Natural killer cell treated with Interleukin-12 subunit alpha and Interleukin-12 subunit beta and Interleukin-15 and Interleukin-18, amount 100 ng/mL, for 72 hours (primary cell): ENCODE results near the gene SIRPB2. TPM values are rescaled to one million over a fixed set of nuclear protein-coding genes. Genes with fewer than 3 reads are reported as not detected.

ENCODE experiments used
- ATAC-seq, 2 donors: fragments of 150-1000 bp; cut with Tn5 transposase in 1 of 2; sonication (Bioruptor Pico), chemical (Tn5 transposase) in 1 of 2; 2 replicates each; pipeline ENCODE4 v1.10.0; 2021
- DNase-seq: peaks from one replicate; pipeline ENCODE4 v3.0.0; 2022; ENCODE audit warnings: low spot score
- H3K27ac Mint-ChIP-seq, 2 donors: 1 replicate in 1 of 2; 2 replicates in 1 of 2; pipeline ENCODE4 v1.8.0; 2022; ENCODE audit warnings: mixed read lengths in 2 of 2, mild to moderate bottlenecking in 1 of 2, moderate library complexity in 1 of 2
- H3K27me3 Mint-ChIP-seq, 2 donors: 1 replicate in 1 of 2; 2 replicates in 1 of 2; pipeline ENCODE4 v1.8.0; 2022; ENCODE audit warnings: mixed read lengths in 2 of 2
- H3K36me3 Mint-ChIP-seq: one replicate; pipeline ENCODE4 v1.8.0; 2022; ENCODE audit warnings: mixed read lengths
- H3K4me1 Mint-ChIP-seq, 2 donors: 1 replicate in 1 of 2; 2 replicates in 1 of 2; pipeline ENCODE4 v1.8.0; 2022; ENCODE audit warnings: low read depth in 2 of 2, mixed read lengths in 2 of 2, mild to moderate bottlenecking in 1 of 2
- H3K4me3 Mint-ChIP-seq: one replicate; pipeline ENCODE4 v1.8.0; 2022; ENCODE audit warnings: mixed read lengths
- H3K9me3 Mint-ChIP-seq: 2 replicates; pipeline ENCODE4 v1.8.0; 2022; ENCODE audit warnings: mixed read lengths
- total RNA-seq, 2 donors: library from RNA; stranded (reverse); gene quantifications; one replicate each; pipeline ENCODE4 v1.2.3, GENCODE V29; 2022

Gene SIRPB2
- total RNA-seq, 2 donors from 2014 or later, result not detected

DNA sequence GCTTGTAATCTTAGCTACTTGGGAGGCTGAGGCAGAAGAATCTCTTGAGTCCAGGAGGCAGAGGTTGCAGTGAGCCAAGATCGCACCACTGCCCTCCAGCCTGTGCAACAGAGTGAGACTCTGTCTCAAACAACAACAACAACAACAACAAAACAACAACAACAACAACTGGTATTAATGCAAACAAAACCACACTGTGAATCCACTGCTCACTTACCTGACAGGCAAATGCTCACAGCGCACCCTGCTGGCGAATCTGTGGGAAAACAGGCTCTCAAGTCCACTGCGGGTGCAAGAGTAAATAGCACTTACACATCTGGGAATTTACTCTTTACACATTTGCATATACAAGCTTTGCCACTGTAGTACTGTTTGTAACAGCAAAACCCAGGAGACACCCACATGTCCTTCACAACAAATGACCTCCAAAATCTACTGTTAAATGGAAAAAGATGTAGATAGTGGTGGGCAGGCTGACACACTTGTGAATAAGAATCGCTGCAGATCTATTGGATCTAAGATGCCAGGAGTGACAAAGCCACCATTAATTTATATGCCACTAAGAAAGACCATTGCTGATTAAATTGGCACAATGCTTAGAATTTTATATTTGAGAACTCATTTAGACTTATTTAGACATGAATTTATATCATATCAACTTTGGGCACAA, 53.9 kb downstream of the SIRPB2 start:
- H3K4me3 Mint-ChIP-seq, result no peak overlapping the region

DNA sequence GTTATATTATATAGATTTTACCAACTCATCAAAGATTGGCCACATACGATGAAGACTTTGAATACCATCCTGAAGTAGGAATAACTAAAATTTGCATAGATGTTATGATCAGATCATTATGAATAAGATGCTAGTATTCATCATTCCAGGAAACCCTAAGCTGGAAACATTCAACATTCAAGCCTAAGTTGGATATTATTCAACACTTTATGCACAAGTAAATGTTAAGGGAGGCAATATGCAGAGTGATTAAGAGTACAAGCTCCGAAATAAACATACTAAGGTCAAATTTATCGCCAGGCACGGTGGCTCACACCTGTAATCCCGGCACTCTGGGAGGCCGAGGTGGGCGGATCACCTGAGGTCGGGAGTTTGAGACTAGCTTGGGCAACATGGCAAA, 55.0 kb downstream of the SIRPB2 start:
- H3K36me3 Mint-ChIP-seq, result peaks cover 6% of the 10 kb centered on the region
- peaks cover 24 to 29% of the 10 kb centered on the region in 2 donors for H3K27me3 Mint-ChIP-seq
- no peaks in the 10 kb centered on the region for H3K9me3 Mint-ChIP-seq
- no peak overlapping the region for H3K4me3 Mint-ChIP-seq
- H3K4me1 Mint-ChIP-seq, result peaks cover 23 to 25% of the 10 kb centered on the region in 2 donors
- no peak for ATAC-seq
- no peak overlapping the region for H3K27ac Mint-ChIP-seq
- DNase-seq, result no peak

More for the DNA sequence above, 53.9 kb downstream of the SIRPB2 start:
- H3K4me1 Mint-ChIP-seq, result peaks cover 23 to 25% of the 10 kb centered on the region in 2 donors
- H3K27ac Mint-ChIP-seq, result no peak overlapping the region
- H3K27me3 Mint-ChIP-seq, result peaks cover 13 to 20% of the 10 kb centered on the region in 2 donors
- ATAC-seq (peak; percentile 65 to 74), DNase-seq (peak; percentile 85)
- H3K36me3 Mint-ChIP-seq, result peaks cover 11% of the 10 kb centered on the region
- no peaks in the 10 kb centered on the region for H3K9me3 Mint-ChIP-seq

DNA sequence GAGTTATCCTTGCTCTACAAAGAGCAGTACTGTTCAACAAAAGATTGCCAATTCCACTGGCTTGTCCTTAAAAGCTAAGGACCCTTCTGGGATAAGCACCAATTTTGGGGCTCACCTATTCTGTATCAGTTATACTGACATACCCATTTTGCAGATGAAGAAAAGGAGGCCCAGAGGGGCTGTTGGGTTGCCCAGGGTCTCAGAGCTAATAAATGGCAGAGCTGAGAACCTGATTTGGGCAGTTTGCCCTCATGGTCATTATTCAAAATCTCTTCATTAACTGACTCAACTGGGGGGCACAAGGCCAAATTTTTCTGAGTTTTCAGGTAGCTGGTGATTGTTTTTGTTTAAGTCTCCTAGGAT, 55.9 kb downstream of the SIRPB2 start:
- DNase-seq (no peak), ATAC-seq (no peak)
- H3K4me3 Mint-ChIP-seq, result peak overlapping the region; percentile 30
- no peaks in the 10 kb centered on the region for H3K9me3 Mint-ChIP-seq
- H3K4me1 Mint-ChIP-seq, result peaks cover 23% of the 10 kb centered on the region in 2 donors
- H3K27me3 Mint-ChIP-seq, result peaks cover 31 to 32% of the 10 kb centered on the region in 2 donors
- H3K27ac Mint-ChIP-seq, result peak overlapping the region; percentile 39 to 57
- H3K36me3 Mint-ChIP-seq, result peaks cover 6% of the 10 kb centered on the region

DNA sequence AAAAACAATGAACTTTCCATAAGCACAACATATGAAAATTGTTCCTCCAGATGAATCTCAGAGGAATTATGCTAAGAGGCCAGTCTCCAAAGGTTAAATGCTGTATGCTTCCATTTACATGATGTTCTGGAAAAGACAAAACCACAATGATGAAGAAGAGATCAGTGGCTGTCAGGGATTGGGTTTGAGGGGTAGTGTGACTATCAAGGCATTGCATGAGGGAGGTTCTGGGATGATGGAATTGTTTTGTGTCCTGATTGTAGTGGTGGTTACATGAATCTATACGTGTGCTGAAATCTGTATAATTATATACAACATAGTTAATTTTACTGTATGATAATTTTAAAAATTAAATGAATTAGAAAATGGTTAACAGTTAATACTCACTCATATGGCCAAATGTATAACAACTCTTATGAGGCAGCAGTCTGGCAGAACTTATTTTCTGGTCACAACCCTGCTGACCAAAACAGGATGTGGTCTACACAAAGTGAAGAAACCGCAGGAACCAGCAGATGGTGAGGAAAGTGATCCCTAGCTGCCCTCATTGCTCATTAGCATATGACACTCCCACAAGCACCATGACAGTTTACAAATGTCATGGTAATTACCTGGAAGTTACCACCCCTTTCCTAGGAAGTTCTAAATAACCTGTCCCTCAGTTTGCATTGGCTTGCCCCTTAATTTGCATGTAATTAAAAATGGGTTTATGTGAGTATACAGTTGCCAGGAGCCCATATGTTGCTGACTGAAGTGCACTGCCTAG, 56.5 kb downstream of the SIRPB2 start:
- Mint-ChIP-seq H3K27ac (peak overlapping the region; percentile 39 to 57), H3K36me3 (peaks cover 6% of the 10 kb centered on the region), H3K9me3 (no peaks in the 10 kb centered on the region), H3K4me3 (peak overlapping the region; percentile 30), H3K27me3 (peaks cover 37% of the 10 kb centered on the region in 2 donors), H3K4me1 (peaks cover 19 to 23% of the 10 kb centered on the region in 2 donors)
- DNase-seq (peak; percentile 84), ATAC-seq (peak; percentile 92 to 94)

DNA sequence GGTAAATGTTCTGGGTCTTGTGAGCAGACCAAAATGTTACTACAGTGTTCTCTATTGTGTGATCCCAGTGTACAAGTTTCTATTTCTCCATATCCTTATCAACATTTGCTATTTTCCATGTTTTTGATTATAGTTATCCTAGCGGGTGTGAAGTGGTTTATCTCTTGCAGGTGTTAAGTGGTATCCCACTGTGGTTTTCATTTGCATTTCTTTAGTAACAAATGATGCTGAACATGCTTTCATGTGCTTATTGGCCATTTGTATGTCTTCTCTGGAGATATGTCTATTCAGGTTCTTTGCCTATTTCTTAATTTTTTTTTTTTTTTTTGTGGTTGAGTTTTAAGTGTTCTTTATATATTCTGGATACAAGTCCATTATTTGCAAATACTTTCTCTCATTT, 60.1 kb downstream of the SIRPB2 start:
- DNase-seq (no peak), ATAC-seq (no peak)
- peaks cover 52 to 61% of the 10 kb centered on the region in 2 donors for H3K27me3 Mint-ChIP-seq
- no peak overlapping the region for H3K27ac Mint-ChIP-seq
- peaks cover 6% of the 10 kb centered on the region for H3K36me3 Mint-ChIP-seq
- H3K9me3 Mint-ChIP-seq, result no peaks in the 10 kb centered on the region
- H3K4me3 Mint-ChIP-seq, result no peak overlapping the region
- peaks cover 12 to 14% of the 10 kb centered on the region in 2 donors for H3K4me1 Mint-ChIP-seq

DNA sequence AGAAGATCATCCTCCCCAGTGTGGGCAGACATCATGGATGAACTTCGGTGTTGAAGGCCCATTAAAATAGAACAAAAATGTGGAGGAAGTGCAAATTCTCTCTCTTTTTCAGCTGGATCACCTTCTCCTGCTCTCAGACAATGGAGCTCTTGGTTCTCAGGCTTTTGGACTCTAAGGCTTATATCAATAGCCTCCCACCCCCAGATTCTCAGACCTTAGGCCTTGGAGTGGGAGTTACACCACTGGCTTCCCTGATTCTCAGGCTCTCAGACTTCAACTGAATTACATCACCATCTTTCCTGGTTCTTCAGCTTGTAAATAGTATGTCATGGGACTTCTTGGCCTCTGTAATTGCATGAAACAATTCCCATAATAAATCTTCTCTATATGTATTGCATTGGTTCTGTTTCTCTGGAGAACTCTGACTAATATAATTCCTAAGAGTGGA, 61.2 kb downstream of the SIRPB2 start:
- DNase-seq (no peak), ATAC-seq (no peak)
- H3K9me3 Mint-ChIP-seq, result no peaks in the 10 kb centered on the region
- H3K4me3 Mint-ChIP-seq, result no peak overlapping the region
- H3K27me3 Mint-ChIP-seq, result peaks cover 57 to 72% of the 10 kb centered on the region in 2 donors
- peaks cover 6% of the 10 kb centered on the region for H3K36me3 Mint-ChIP-seq
- H3K27ac Mint-ChIP-seq, result no peak overlapping the region
- H3K4me1 Mint-ChIP-seq, result peaks cover 9 to 11% of the 10 kb centered on the region in 2 donors

DNA sequence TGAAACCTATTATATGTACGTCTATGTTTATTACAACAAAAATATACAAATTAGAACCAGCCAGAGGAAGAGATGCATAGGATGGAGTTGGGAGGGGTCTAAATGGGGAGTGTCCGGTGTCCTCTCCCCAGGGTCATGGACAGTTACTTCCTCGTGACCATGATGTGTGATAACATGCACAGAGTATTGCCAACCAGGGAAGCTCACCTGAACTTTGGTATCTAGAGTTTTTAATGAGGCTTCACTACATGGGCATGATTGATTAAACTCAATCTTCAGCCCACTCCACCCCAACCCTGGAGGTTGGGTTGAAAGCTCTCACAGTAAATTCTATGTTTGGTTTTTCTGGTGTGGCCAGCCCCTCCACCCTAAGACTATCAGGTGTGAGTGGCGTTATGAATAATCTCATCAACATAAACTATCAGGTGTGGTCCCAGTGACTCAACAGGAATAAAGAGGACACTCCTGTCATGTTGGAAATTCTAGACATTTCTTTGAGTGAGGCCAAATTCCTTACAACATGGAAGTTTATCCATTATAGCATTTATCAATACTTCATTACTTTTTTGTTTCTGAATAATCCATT, 62.0 kb downstream of the SIRPB2 start:
- Mint-ChIP-seq H3K9me3 (no peaks in the 10 kb centered on the region), H3K27ac (no peak overlapping the region), H3K4me3 (no peak overlapping the region), H3K4me1 (peaks cover under 1 to 3% of the 10 kb centered on the region in 2 donors), H3K27me3 (peaks cover 59 to 80% of the 10 kb centered on the region in 2 donors), H3K36me3 (peaks cover 6% of the 10 kb centered on the region)
- ATAC-seq, result no peak
- DNase-seq, result no peak

DNA sequence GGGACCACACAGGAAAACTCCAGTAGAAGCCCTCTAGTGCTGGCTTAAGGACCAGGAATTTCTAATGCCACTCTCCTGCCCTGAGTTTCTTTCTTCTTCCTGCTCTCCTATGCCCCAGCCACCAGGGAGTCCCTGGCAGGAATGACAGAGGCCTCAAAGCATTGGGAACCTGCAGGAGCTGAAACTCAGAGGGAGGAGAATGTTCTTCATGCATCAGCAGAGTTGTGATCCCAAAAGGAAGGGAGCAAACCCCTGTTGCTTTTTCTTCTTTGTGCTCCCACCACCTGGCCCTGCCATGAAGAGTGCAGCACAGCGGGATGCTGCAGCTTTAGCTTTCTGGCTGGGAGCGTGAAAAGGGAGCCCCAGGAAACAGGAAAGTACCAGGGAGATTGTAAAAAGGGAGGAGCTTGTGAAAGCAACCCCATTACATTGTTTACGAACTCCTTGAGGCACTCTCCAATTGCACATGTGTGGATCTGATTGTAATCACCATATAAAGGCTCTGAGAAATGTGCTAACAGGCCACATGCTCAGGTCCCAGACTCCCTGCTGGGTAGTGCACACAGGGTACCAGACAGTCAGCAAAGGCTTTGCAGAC, 63.7 kb downstream of the SIRPB2 start:
- Mint-ChIP-seq H3K27ac (no peak overlapping the region), H3K4me1 (peaks cover 4% of the 10 kb centered on the region in 2 donors), H3K4me3 (no peak overlapping the region), H3K27me3 (peaks cover 62 to 80% of the 10 kb centered on the region in 2 donors), H3K36me3 (peaks cover 2% of the 10 kb centered on the region), H3K9me3 (no peaks in the 10 kb centered on the region)
- ATAC-seq (no peak), DNase-seq (no peak)

DNA sequence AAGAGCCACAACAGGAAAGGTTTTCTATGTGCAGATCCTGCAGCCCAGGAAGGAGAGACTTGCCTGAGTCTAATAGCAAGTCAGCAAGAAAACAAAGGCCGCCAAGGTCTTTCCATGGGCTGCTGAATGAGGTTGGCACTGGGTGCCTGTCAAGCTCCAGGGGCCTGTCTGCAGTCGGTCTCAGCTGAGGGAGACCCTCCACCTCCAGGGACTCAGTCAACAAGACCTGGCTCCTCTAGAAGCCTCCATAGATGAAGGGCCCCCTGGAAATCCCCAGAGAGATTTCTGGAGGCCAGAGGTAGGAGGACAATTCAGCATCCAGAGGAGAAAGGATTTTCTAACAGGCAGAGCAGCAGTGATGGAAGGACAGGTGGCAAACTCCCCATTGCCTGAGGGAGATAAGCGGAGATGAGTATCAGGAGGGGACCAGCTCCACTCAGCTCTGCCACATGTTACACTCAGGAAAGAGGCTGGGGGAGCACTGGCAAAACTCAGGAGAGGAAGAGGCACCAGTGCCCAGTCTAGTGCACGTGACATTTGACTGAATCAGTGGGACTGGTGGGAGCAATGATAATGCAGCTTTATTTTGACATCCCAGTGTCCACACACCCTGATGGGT, 64.9 kb downstream of the SIRPB2 start:
- peaks cover 3 to 4% of the 10 kb centered on the region in 2 donors for H3K4me1 Mint-ChIP-seq
- DNase-seq, result no peak
- ATAC-seq, result no peak
- H3K4me3 Mint-ChIP-seq, result no peak overlapping the region
- H3K36me3 Mint-ChIP-seq, result peaks cover 7% of the 10 kb centered on the region
- H3K9me3 Mint-ChIP-seq, result peaks cover 2% of the 10 kb centered on the region
- H3K27me3 Mint-ChIP-seq, result peaks cover 55 to 76% of the 10 kb centered on the region in 2 donors
- H3K27ac Mint-ChIP-seq, result no peak overlapping the region

Other genes with a start within 250 kb of the SIRPB2 start
- 1 to 10 TPM; 1.5 to 1.9 TPM for gene SNPH, start 225.1 kb downstream of the SIRPB2 start, total RNA-seq
- 1 to 10 TPM in 1 of 2 donors, under 1 TPM in 1; 0.89 to 1.5 TPM for gene SDCBP2, start 162.3 kb downstream of the SIRPB2 start, total RNA-seq
- gene FKBP1A, start 98.4 kb downstream of the SIRPB2 start, total RNA-seq, result 100 to 1,000 TPM; 167 to 229 TPM
- gene NSFL1C, start 24.6 kb downstream of the SIRPB2 start, total RNA-seq, result 10 to 100 TPM; 73.6 to 99.9 TPM
- gene SIRPD, start 66.3 kb upstream of the SIRPB2 start, total RNA-seq, result not detected
- 1 to 10 TPM in 1 of 2 donors, not detected in 1; 2.7 TPM for gene SIRPB1, start 128.6 kb upstream of the SIRPB2 start, total RNA-seq
- 1 to 10 TPM; 1.3 to 2.4 TPM for gene SIRPG, start 166.4 kb upstream of the SIRPB2 start, total RNA-seq